Measurements from ENCODE around the gene LAMB3. TPM values are rescaled to one million over a fixed set of nuclear protein-coding genes. Genes with fewer than 3 reads are reported as not detected.

Gene LAMB3
- total RNA-seq, 2 donors from 2014 or later, result 4.7 to 11.1 TPM

DNA sequence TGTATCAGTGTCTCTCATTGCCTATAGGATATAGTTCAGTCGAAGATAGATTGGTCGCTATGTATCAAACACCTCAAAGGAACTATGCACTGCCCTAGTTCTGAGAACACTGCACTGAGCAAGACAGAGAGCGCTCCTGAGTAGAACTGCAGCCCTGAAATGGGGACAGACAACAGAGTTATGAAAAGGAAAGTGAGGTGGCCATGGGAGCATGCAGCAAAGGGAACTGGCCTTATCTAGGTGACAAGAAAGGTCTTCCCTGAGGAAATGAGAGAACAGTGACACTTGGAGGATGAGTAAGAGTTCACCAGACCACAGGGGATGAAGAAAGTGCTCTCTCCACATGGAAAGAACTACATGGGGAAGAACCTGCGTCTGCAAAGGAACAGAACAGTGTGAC is 15.5 kb upstream of the LAMB3 start:
- Histone ChIP-seq H3K36me3 (no peaks in the 10 kb centered on the region), H3K4me1 (no peaks in the 10 kb centered on the region), H3K27me3 (no peaks in the 10 kb centered on the region), H3K4me3 (no peak overlapping the region), H3K27ac (no peak overlapping the region), H3K9me3 (no peaks in the 10 kb centered on the region)
- TF ChIP-seq, protein P1, sequence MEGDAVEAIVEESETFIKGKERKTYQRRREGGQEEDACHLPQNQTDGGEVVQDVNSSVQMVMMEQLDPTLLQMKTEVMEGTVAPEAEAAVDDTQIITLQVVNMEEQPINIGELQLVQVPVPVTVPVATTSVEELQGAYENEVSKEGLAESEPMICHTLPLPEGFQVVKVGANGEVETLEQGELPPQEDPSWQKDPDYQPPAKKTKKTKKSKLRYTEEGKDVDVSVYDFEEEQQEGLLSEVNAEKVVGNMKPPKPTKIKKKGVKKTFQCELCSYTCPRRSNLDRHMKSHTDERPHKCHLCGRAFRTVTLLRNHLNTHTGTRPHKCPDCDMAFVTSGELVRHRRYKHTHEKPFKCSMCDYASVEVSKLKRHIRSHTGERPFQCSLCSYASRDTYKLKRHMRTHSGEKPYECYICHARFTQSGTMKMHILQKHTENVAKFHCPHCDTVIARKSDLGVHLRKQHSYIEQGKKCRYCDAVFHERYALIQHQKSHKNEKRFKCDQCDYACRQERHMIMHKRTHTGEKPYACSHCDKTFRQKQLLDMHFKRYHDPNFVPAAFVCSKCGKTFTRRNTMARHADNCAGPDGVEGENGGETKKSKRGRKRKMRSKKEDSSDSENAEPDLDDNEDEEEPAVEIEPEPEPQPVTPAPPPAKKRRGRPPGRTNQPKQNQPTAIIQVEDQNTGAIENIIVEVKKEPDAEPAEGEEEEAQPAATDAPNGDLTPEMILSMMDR (IDR thresholded peaks at IDR 0.05), result no peak
- DNase-seq (ENCODE audit: low spot score), result no peak

DNA sequence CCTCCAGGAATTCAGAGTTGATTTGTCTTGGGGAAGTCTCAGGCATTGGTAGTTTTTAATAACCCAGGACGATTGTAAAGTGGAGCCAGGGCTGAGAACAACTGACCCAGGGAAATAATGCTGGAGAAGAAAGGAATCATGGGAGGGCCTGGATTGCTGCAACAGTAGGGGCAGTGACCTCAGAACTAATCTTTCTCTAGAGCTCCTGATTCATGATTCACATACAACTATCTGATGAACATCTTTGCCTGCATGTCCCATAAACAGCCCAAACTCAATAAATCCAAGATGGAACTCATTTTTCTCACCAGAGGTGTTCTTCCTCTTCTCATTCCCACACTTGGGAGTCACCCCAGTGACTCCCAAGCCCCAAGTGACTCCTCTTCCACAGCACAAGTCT is 14.9 kb upstream of the LAMB3 start:
- Histone ChIP-seq H3K4me1 (no peaks in the 10 kb centered on the region), H3K36me3 (no peaks in the 10 kb centered on the region), H3K9me3 (no peaks in the 10 kb centered on the region), H3K27ac (no peak overlapping the region), H3K27me3 (no peaks in the 10 kb centered on the region), H3K4me3 (no peak overlapping the region)
- DNase-seq (ENCODE audit: low spot score), result no peak
- TF ChIP-seq, protein P1 (IDR thresholded peaks at IDR 0.05), result no peak

DNA sequence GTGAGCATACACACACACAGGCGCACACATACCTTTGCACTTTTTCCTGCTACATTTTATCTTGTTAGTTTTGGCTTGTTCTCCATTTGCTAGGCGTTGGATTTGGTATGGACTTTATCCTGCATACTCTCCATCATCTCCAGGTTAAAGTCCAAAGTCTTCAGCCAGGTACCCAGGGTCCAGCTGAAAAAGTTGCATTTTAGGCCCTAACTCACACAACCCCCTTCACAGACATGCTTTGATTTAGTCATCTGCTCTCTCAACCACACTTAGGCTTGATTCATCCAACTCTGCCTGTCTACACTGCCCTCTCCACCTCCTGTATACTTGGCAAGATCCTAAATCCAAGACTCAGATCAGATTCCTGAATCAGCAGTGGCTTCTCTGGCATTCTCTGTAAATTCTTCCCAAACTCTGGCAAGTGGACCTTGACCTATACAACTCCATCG is 10.7 kb upstream of the LAMB3 start:
- Histone ChIP-seq H3K27ac (no peak overlapping the region), H3K4me3 (no peak overlapping the region), H3K27me3 (no peaks in the 10 kb centered on the region), H3K4me1 (no peaks in the 10 kb centered on the region), H3K9me3 (no peaks in the 10 kb centered on the region), H3K36me3 (no peaks in the 10 kb centered on the region)
- TF ChIP-seq, protein P1 (IDR thresholded peaks at IDR 0.05), result no peak
- no peak for DNase-seq (ENCODE audit: low spot score)

DNA sequence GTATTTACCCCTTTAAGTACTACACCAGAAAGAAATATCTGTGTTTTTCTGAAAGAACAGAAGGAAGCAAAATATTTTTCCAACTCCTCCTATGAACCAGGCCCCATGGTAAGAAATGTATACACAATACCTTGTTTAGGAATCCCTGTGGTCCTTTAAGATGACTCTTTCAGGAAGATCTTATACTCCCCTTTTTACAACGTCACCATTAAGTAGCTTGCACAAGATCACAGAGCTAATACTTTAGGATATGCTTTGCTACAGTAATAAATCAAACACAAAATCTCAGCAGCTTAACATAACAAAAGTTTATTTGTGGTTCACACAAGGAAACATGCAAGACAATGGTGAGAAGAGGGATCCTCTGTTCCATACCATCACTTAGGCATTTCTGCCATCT is 8.8 kb upstream of the LAMB3 start:
- no peak for DNase-seq (ENCODE audit: low spot score)
- TF ChIP-seq, protein P1 (IDR thresholded peaks at IDR 0.05), result no peak
- Histone ChIP-seq H3K27me3 (no peaks in the 10 kb centered on the region), H3K36me3 (no peaks in the 10 kb centered on the region), H3K9me3 (no peaks in the 10 kb centered on the region), H3K27ac (no peak overlapping the region), H3K4me3 (no peak overlapping the region), H3K4me1 (no peaks in the 10 kb centered on the region)

DNA sequence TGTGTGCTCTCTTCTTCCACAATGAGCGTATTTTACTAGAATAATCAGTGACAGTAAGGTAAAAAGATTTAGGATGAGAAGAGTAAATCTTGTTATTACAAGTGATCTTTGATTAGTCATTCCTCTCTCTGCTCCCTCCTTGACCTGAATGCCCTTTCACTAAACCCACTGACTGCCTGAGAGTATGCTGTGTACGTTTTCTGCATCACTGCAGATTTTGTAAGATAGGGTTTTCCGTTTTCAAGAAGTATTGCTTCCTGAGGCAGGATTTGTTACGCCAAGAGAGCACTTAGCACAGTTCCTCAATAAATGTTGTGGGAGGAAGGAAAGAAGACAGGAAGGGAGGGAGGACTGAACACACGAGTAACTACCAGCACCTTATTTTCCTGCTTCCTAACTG is 7.7 kb upstream of the LAMB3 start:
- no peak for DNase-seq (ENCODE audit: low spot score)
- Histone ChIP-seq H3K36me3 (no peaks in the 10 kb centered on the region), H3K4me3 (no peak overlapping the region), H3K4me1 (no peaks in the 10 kb centered on the region), H3K27ac (no peak overlapping the region), H3K9me3 (no peaks in the 10 kb centered on the region), H3K27me3 (no peaks in the 10 kb centered on the region)
- TF ChIP-seq, protein P1 (IDR thresholded peaks at IDR 0.05), result no peak

DNA sequence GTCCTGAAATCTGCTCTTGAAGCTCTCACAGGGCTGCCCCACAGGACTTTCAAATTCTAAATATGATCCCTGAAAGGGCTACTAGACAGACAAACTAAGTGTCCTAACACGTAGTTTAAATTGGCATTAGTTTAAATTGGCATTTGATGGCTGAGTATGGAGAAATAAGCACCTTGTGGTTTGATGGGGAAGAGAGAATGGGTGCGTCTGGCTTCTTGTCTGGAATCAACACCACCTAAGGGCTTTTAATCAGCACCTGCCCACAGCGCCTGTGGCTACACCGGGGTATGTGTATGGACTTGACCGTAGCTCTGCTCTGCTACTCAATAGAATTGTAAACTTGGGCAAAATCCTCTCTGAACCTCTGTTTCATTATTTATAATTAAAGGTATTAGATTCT is 5.7 kb upstream of the LAMB3 start:
- no peaks in the 10 kb centered on the region for H3K36me3 ChIP-seq
- no peak for DNase-seq (ENCODE audit: low spot score)
- H3K9me3 ChIP-seq, result no peaks in the 10 kb centered on the region
- no peaks in the 10 kb centered on the region for H3K27me3 ChIP-seq
- H3K27ac ChIP-seq, result no peak overlapping the region
- H3K4me1 ChIP-seq, result peaks cover 0 to 9% of the 10 kb centered on the region in 2 donors
- no peak overlapping the region for H3K4me3 ChIP-seq
- TF ChIP-seq, protein P1 (IDR thresholded peaks at IDR 0.05), result no peak

Data from right atrium auricular region (tissue), 2 donors.